ENCODE results near the gene IL11. TPM values are rescaled to one million over a fixed set of nuclear protein-coding genes. Genes with fewer than 3 reads are reported as not detected.
A peak's percentile ranks its signal among the peaks of the same experiment; 100 is the strongest.
"Not testable (repeated sequence)": the region's sequence is repeated elsewhere in the genome, so short reads cannot be mapped to it uniquely, and the experiment has no call there.

IL11 gene
- total RNA-seq, 2 donors from 2014 or later: 0.16 TPM; not detected in 1

GRCh38 chr19:55408533-55408872, 38.2 kb upstream of the IL11 start:
- H3K27me3 ChIP-seq: no peaks in the 10 kb centered on the region
- peak overlapping the region; percentile 97 for H3K27ac ChIP-seq
- H3K4me1 ChIP-seq: peaks cover 0 to 20% of the 10 kb centered on the region in 2 donors
- H3K9me3 ChIP-seq: no peaks in the 10 kb centered on the region
- peaks cover 17% of the 10 kb centered on the region for H3K36me3 ChIP-seq
- no peak for TF ChIP-seq CTCF (IDR thresholded peaks at IDR 0.05)
- peak overlapping the region; percentile 22 to 84 for H3K4me3 ChIP-seq
- DNase-seq (ENCODE audit: low spot score): no peak

- TF ChIP-seq CTCF (IDR thresholded peaks at IDR 0.05): no peak
- H3K4me1 ChIP-seq: peaks cover 0 to 20% of the 10 kb centered on the region in 2 donors
- H3K36me3 ChIP-seq: peaks cover 23% of the 10 kb centered on the region
- peak; percentile 100 for DNase-seq (ENCODE audit: low spot score)
- no peaks in the 10 kb centered on the region for H3K9me3 ChIP-seq
- peak overlapping the region; percentile 63 to 84 for H3K4me3 ChIP-seq
- H3K27me3 ChIP-seq: no peaks in the 10 kb centered on the region
- peak overlapping the region; percentile 97 for H3K27ac ChIP-seq
Observed at GRCh38 chr19:55407800-55408532, 37.7 kb upstream of the IL11 start.

- not testable (repeated sequence) for H3K27me3 ChIP-seq; DNase-seq (ENCODE audit: low spot score); H3K9me3 ChIP-seq
- peaks cover 0 to 20% of the 10 kb centered on the region in 2 donors for H3K4me1 ChIP-seq
- H3K36me3 ChIP-seq: peaks cover 28% of the 10 kb centered on the region
- peak within 1 kb of the TSS; percentile 63 to 84 for H3K4me3 ChIP-seq
- peak within 1 kb of the TSS; percentile 97 for H3K27ac ChIP-seq
Observed at GRCh38 chr19:55407550-55407799, 37.2 kb upstream of the IL11 start, which contains the start of gene UBE2S. TSS of gene UBE2S (minus strand) at chr19:55407788. CDS start at chr19:55407589, 199 bp downstream.

GRCh38 chr19:55406826-55407549, 36.7 kb upstream of the IL11 start:
- H3K4me3 ChIP-seq: peak overlapping the region; percentile 63 to 84
- H3K36me3 ChIP-seq: peaks cover 31% of the 10 kb centered on the region
- H3K4me1 ChIP-seq: peaks cover 0 to 20% of the 10 kb centered on the region in 2 donors
- no peaks in the 10 kb centered on the region for H3K27me3 ChIP-seq
- no peak for DNase-seq (ENCODE audit: low spot score)
- H3K9me3 ChIP-seq: no peaks in the 10 kb centered on the region
- TF ChIP-seq CTCF (IDR thresholded peaks at IDR 0.05): no peak
- peak overlapping the region; percentile 97 for H3K27ac ChIP-seq

GRCh38 chr19:55406091-55406825, 36.0 kb upstream of the IL11 start:
- Histone ChIP-seq H3K9me3 (no peaks in the 10 kb centered on the region), H3K4me3 (peak overlapping the region in 1 of 2 donors; percentile 84), H3K27ac (no peak overlapping the region), H3K27me3 (no peaks in the 10 kb centered on the region), H3K4me1 (peaks cover 0 to 20% of the 10 kb centered on the region in 2 donors), H3K36me3 (peaks cover 38% of the 10 kb centered on the region)
- DNase-seq (ENCODE audit: low spot score): no peak
- no peak for TF ChIP-seq CTCF (IDR thresholded peaks at IDR 0.05)

GRCh38 chr19:55405638-55406037, 35.4 kb upstream of the IL11 start:
- Histone ChIP-seq H3K4me1 (peaks cover 0 to 20% of the 10 kb centered on the region in 2 donors), H3K27ac (no peak overlapping the region), H3K27me3 (no peaks in the 10 kb centered on the region), H3K36me3 (peaks cover 44% of the 10 kb centered on the region), H3K9me3 (no peaks in the 10 kb centered on the region), H3K4me3 (no peak overlapping the region)
- no peak for DNase-seq (ENCODE audit: low spot score)
- no peak for TF ChIP-seq CTCF (IDR thresholded peaks at IDR 0.05)
